GM12891 (cell line): ENCODE data around the gene IP6K3.

Source experiments
- PAX5 ChIP-seq: IDR thresholded peaks from 2 replicates; pipeline ENCODE4 v1.6.1; 2011; ENCODE audit warnings: low read length, moderate library complexity, mild to moderate bottlenecking; ENCODE audit not compliant: insufficient read depth, severe bottlenecking
- POLR2A ChIP-seq: IDR thresholded peaks from 2 replicates; pipeline ENCODE4 v1.6.1; 2011; ENCODE audit warnings: low read depth, low read length, control low read depth
- POLR2AphosphoS5 ChIP-seq: IDR thresholded peaks from 2 replicates; pipeline ENCODE4 v1.6.1; 2011; ENCODE audit warnings: low read depth, low read length, control low read depth
- TAF1 ChIP-seq: IDR thresholded peaks from 2 replicates; pipeline ENCODE4 v1.6.1; 2011; ENCODE audit warnings: low read depth, low read length, control low read depth

DNA sequence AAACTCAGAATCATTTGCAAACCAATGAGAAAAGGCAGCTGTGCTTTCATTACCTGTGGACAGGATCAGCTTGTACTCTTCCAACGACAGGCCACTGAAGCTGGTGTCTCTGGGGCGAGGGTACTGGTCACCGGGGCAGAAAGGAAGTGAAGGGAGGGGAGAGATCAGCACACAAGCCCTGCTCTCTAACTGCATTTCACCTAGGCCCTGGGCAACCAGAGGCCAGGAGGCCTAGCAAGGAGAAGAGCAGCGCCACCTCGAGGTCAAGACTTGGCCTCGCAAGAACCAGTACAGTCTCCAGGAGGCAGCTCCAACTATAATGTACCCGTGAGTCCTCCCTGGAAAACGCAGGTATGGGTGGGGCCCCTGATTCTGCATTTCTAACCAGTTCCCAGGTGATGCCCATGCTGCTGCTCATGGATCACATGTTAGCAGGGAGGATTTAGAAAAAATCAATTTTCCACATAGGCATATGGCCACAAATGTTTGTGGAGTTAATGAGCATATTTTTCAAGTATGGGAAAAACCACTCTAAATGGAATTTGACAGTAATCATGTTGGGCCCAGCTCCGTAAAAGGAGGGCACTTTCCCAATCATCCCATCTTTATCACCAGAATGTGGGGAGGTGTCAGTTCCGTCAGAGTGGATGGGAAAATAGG is 46.2 kb downstream of the IP6K3 start:
- TF ChIP-seq TAF1: no peak
- TF ChIP-seq POLR2AphosphoS5: no peak
- no peak for TF ChIP-seq POLR2A
- no peak for TF ChIP-seq PAX5
